Activated T-cell treated with anti-CD3 and anti-CD28 coated beads for 24 hours (primary cell): ENCODE results near the gene GRB14.

Source experiments
- DNase-seq: peaks from one replicate; pipeline ENCODE4 v3.0.0-alpha.2; 2020; ENCODE audit warnings: low read depth

GRB14 gene

DNA sequence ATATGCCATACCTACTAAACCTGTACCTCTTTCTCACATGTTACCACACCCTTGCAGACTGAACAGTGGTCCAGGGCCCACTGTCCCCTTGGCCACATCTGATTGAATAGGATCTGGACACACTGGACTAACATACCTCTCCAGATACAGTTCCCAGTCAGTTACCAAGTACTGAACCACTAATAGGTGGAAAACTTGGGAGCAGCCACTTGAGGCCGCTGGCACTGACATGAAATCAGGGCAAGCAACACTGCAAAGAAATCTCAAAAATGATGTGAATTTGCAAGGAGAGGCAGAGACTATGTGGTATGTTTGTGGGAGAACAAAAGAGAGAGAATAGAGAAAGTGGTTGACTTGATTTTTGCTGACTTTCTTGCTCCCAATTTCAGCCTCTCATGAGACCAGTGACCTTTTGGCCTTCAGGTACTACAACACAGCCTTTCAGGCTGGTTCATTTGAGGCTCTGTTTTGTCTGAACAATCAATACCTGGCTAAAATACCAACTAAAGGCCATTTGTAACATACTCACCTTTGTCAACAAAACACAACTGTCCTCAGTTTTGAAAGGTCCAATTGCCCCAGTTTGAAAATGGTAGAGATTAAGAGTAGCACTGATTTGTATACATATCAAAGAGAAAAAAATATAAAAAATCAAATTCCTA, 7.8 kb downstream of the GRB14 start:
- DNase-seq, result no peak

- no peak for DNase-seq
Measured at GRCh38 chr2:164609790-164610189, 11.5 kb downstream of the GRB14 start.

DNA sequence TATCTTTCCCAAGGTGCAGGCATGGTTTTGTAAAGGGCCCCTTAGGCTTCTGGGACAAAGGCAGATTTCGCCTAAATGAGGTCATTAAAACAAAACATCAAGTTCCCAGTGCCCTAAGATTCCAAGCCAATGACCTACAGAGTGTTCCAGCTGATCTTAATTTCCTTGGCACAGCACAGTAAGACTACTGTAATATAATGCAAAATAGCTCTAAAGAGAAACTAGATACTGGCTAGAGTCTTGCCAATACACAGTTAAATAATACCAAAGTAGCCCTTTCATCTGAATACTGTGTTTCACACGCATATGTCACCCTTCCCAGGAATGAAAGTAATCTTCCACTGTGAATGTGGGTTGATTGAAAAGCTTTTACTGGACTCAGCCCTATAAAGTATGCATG, 14.7 kb downstream of the GRB14 start:
- DNase-seq, result no peak

GRCh38 chr2:164605295-164605694, 16.0 kb downstream of the GRB14 start:
- DNase-seq, result no peak

GRCh38 chr2:164600763-164601162, 20.5 kb downstream of the GRB14 start:
- DNase-seq, result no peak

- no peak for DNase-seq
Measured at GRCh38 chr2:164599954-164600589, 21.2 kb downstream of the GRB14 start.

DNA sequence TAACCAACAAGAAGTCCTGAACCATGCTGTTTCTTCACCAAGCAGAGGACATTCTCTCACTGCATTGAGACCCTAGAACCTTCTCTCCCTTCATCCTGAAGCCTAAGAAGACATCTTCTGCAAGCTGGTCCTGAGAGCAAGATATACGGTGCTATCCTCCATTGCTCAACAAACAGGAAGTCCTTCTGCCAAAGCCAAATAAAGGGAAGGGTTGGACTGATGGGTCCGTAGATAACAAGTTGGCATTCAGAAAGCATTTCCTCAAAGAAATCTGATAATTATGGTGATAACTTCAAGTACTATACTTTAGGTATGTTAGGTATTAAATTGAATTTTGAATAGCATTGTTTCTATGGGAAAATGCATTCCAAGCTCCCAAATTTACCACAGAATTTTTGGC, 23.3 kb downstream of the GRB14 start:
- no peak for DNase-seq

- DNase-seq, result no peak
Measured at GRCh38 chr2:164595031-164595430, 26.3 kb downstream of the GRB14 start.

- no peak for DNase-seq
Measured at GRCh38 chr2:164593959-164594358, 27.3 kb downstream of the GRB14 start.

- no peak for DNase-seq
Measured at GRCh38 chr2:164593541-164593940, 27.7 kb downstream of the GRB14 start.

GRCh38 chr2:164589522-164589921, 31.8 kb downstream of the GRB14 start:
- no peak for DNase-seq

GRCh38 chr2:164581050-164581449, 40.2 kb downstream of the GRB14 start:
- no peak for DNase-seq

DNA sequence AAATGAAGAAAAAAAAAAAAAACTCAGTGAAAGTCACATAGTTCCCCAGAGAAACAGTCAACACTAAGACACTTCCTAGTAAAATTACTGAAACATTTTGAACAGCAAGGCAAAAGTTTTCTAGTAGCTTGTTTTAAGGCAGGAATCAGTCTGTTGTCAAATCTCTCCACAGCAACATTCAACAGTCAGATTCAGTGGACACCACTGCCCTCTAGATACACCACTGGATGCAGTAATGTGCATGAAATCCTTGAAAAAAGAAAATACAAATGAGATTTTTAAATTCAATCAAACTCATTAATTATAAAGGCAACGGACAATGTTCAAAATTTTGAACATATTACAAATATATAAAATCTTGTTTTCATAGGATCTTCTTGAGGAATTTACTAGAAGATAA, 46.4 kb downstream of the GRB14 start:
- no peak for DNase-seq

GRCh38 chr2:164570475-164570874, 50.8 kb downstream of the GRB14 start:
- no peak for DNase-seq

GRCh38 chr2:164569378-164569777, 51.9 kb downstream of the GRB14 start:
- no peak for DNase-seq

- DNase-seq, result no peak
Measured at GRCh38 chr2:164568317-164568716, 53.0 kb downstream of the GRB14 start.

DNA sequence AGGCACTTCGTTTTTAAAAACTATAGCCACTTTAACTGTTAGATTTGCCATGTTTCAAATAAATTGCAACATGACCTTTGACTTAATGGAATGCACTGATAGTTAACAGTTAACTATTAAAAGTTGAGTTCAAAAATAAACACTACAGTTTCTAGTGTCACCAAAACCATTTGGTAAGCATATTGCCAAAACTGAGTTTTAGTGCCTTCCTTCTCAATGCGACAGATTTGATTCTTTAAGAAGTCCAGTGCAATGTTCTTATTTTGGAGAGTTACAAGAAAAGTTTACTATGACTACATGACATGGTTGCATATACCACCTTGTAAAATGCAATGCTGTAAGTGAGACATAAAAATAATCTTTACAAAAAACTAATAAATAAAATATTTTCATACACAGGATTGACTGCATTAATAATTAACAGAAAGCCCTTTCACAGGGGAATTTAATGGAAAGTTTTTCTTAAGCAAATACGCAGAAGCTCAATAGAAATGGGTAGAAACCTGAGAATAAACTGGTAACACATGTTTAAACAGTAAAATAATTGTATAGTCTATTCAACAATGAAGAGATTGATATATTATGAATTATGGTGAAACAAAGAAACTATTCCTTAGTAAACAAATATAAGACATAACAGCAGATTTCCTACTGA, 53.8 kb downstream of the GRB14 start:
- no peak for DNase-seq

- no peak for DNase-seq
Measured at GRCh38 chr2:164565359-164565758, 55.9 kb downstream of the GRB14 start.

DNA sequence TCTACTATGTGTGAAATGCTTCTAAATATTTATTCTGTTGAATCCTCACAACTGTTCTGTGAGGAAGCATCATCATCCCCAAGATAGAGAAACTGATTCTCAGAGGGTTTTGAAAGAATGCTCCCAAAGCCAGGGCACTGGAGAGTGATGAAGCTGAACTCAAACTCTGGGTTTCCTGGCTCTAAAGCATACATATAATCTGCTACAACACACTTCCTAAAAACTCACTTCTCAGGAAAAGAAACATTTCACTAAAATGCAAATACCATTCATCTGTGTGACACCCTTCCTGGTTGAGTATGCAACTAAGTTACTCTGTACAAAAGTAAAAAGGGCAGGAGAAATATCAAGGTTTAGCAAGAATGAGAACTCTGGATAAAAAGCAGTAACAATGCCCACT, 58.6 kb downstream of the GRB14 start:
- no peak for DNase-seq

DNA sequence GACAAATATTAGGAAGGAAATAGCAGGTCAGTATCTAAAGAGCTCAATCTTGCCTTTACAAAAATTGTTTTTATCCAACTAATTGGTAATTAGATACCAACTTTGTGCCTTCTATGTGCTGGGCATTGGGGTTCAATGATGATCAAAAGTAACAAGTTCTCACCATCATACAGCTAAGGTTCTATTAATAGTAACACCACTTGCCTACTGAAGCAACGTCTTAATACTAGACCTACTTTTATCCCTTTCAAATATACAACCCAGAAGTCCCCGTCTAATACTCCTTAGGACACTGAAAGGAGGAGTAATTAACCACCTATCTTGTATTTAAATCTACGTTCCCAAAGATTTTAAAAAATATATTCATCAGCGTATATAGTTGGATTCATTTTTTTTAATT, 59.3 kb downstream of the GRB14 start:
- no peak for DNase-seq

DNA sequence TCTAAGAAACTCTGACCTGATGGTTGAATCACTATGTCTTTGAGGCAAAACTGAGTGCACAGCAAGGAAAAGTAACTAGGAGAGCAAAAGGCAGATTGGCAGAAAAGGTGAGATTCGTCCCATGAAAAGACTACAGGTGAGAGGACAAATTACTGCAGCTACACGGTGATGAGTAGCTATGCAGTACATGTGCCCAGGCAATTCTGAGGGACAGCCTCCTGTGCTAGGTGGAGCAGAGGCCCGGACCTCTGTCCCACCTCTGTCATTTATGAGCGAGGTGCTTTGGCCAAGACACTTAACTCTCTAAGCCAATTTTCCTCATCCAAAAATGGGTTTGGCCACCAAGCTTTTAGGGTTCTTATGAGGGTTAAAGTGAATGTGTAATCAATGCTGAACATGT, 59.9 kb downstream of the GRB14 start:
- DNase-seq, result no peak

DNA sequence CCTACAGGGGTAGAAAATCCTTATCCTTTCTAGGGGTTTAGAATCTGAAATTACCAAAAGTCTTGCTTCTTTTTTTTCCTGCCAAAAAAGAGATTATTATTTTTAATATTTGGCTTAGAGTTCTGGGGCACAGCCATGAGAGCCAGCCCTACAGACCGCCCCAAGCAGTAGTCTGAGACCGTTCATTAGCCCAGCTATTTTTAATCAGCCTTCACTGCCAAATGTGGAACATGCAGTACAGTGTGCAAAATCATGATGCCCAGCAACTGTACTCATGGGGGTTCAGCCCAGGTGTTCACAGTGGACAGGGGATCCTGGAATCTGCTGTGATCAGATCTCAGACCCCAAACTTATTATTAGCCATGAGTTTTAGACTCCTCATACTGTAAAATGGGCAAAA, 60.4 kb downstream of the GRB14 start:
- no peak for DNase-seq

DNA sequence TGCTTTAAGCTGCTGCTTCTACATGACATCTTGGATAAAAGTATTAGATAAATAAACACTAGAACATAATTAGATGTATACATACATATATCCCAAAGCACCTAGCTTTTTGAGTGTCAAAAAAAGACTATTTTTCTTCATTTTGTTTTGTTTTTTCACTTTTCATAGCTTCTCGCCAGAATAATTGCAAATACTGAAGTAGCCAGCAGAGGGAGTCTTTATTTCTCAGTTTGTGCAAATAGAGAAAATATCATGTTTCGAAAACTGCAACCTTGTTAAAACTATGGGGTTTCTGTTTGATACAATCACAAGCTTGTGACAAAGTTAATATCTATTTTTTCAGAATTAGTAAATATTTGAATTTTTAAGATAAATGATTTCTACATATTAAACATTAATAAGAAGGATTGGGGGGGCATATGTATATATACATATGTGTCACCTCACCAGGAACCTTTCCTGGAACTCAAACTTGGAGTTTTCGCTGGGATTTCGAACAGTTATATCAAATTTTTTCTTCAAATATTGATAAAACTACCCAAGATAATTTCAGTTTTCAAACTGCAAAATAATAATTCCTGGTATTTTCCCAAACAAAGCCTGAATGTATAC, 61.0 kb downstream of the GRB14 start:
- DNase-seq, result no peak
